ENCODE results near the gene RBM3. TPM values are rescaled to one million over a fixed set of nuclear protein-coding genes. Genes with fewer than 3 reads are reported as not detected.

Gene RBM3
- total RNA-seq, 6 experiments from 2014 or later: 151 to 471 (median 406) TPM

GRCh38 chrX:48598614-48599013 lies 24.3 kb downstream of the RBM3 start:
- Mint-ChIP-seq H3K4me1 (ENCODE audit: low read depth) (peaks cover 5% of the 10 kb centered on the region; the same call in 1 of the 2 replicates), H3K27ac (peak overlapping the region; percentile 100)

GRCh38 chrX:48599341-48599740 lies 25.1 kb downstream of the RBM3 start:
- DNase-seq: no peak
- TF ChIP-seq, protein P1, sequence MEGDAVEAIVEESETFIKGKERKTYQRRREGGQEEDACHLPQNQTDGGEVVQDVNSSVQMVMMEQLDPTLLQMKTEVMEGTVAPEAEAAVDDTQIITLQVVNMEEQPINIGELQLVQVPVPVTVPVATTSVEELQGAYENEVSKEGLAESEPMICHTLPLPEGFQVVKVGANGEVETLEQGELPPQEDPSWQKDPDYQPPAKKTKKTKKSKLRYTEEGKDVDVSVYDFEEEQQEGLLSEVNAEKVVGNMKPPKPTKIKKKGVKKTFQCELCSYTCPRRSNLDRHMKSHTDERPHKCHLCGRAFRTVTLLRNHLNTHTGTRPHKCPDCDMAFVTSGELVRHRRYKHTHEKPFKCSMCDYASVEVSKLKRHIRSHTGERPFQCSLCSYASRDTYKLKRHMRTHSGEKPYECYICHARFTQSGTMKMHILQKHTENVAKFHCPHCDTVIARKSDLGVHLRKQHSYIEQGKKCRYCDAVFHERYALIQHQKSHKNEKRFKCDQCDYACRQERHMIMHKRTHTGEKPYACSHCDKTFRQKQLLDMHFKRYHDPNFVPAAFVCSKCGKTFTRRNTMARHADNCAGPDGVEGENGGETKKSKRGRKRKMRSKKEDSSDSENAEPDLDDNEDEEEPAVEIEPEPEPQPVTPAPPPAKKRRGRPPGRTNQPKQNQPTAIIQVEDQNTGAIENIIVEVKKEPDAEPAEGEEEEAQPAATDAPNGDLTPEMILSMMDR (IDR thresholded peaks at IDR 0.05): no peak
- Mint-ChIP-seq H3K27me3 (ENCODE audit: insufficient read depth) (no peaks in the 10 kb centered on the region; the same call in 1 of the 2 replicates), H3K4me1 (ENCODE audit: low read depth) (peaks cover 5% of the 10 kb centered on the region; the same call in 1 of the 2 replicates), H3K9me3 (no peaks in the 10 kb centered on the region), H3K27ac (no peak overlapping the region), H3K36me3 (ENCODE audit: low read depth) (peaks cover 1% of the 10 kb centered on the region; the same call in 1 of the 2 replicates), H3K4me3 (no peak overlapping the region)

More at GRCh38 chrX:48598614-48599013, 24.3 kb downstream of the RBM3 start:
- DNase-seq: no peak
- Mint-ChIP-seq H3K9me3 (no peaks in the 10 kb centered on the region), H3K27me3 (ENCODE audit: insufficient read depth) (no peaks in the 10 kb centered on the region; the same call in 1 of the 2 replicates), H3K36me3 (ENCODE audit: low read depth) (no peaks in the 10 kb centered on the region), H3K4me3 (peak overlapping the region; percentile 99)
- TF ChIP-seq, protein P1 (IDR thresholded peaks at IDR 0.05): no peak

DNA sequence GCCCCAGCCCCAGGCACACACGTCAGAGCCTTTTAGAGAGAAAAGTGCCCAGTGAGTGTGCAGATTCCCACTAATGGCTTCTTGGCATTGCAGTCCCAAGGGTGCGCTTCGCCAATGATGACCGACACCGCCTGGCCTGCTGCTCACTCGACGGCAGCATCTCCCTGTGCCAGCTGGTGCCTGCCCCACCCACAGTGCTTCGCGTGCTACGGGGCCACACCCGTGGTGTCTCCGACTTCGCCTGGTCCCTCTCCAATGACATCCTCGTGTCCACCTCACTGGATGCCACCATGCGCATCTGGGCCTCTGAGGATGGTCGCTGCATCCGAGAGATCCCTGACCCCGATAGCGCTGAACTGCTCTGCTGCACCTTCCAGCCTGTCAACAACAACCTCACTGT lies 25.9 kb downstream of the RBM3 start:
- Mint-ChIP-seq H3K9me3 (no peaks in the 10 kb centered on the region), H3K27me3 (ENCODE audit: insufficient read depth) (no peaks in the 10 kb centered on the region; the same call in none of the 2 replicates), H3K4me3 (no peak overlapping the region), H3K4me1 (ENCODE audit: low read depth) (peaks cover 5% of the 10 kb centered on the region; the same call in 1 of the 2 replicates), H3K36me3 (ENCODE audit: low read depth) (peaks cover 8% of the 10 kb centered on the region), H3K27ac (no peak overlapping the region)
- DNase-seq: no peak
- TF ChIP-seq, protein P1 (IDR thresholded peaks at IDR 0.05): no peak

DNA sequence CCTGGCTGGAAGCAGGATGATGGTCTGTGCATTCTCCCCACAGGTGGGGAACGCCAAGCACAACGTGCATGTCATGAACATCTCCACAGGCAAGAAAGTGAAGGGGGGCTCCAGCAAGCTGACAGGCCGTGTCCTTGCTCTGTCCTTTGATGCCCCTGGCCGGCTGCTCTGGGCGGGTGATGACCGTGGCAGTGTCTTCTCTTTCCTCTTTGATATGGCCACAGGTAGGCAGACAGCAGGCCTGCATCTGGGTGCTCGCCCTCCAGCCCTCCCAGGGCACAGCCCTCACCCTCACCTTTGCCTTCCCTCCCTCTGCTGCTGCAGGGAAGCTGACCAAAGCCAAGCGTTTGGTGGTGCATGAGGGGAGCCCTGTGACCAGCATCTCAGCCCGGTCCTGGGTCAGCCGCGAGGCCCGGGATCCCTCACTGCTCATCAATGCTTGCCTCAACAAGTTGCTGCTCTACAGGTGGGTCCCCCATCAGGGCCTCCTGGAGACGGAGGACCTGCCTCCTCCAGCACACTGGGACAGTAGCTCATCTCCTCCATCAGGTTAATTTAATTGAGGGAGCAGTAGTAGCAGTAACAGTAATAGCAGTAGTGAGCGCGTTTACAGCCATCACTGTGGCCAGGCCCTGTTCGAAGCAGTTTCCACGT lies 27.6 kb downstream of the RBM3 start:
- H3K9me3 Mint-ChIP-seq: no peaks in the 10 kb centered on the region
- H3K27me3 Mint-ChIP-seq (ENCODE audit: insufficient read depth): peaks cover 2% of the 10 kb centered on the region
- H3K4me1 Mint-ChIP-seq (ENCODE audit: low read depth): peaks cover 5% of the 10 kb centered on the region; the same call in 1 of the 2 replicates
- no peak overlapping the region for H3K27ac Mint-ChIP-seq
- H3K36me3 Mint-ChIP-seq (ENCODE audit: low read depth): peaks cover 14% of the 10 kb centered on the region
- no peak overlapping the region for H3K4me3 Mint-ChIP-seq
- TF ChIP-seq, protein P1 (IDR thresholded peaks at IDR 0.05): no peak
- DNase-seq: no peak

- no peak for DNase-seq
- TF ChIP-seq, protein P1 (IDR thresholded peaks at IDR 0.05): no peak
- Mint-ChIP-seq H3K27ac (no peak overlapping the region), H3K9me3 (no peaks in the 10 kb centered on the region), H3K4me3 (no peak overlapping the region), H3K27me3 (ENCODE audit: insufficient read depth) (peaks cover 3% of the 10 kb centered on the region; the same call in 1 of the 2 replicates), H3K4me1 (ENCODE audit: low read depth) (no peaks in the 10 kb centered on the region), H3K36me3 (ENCODE audit: low read depth) (peaks cover 14% of the 10 kb centered on the region)
Observed at GRCh38 chrX:48604701-48605100, 30.4 kb downstream of the RBM3 start.
